ENCODE results near the gene MEX3D.
A peak's percentile ranks its signal among the peaks of the same experiment; 100 is the strongest.

- TF ChIP-seq CTBP1 (IDR thresholded peaks at IDR 0.05; ENCODE audit: borderline replicate concordance) (no peak), FOXA1 (IDR thresholded peaks at IDR 0.05) (no peak), PKNOX1 (IDR thresholded peaks at IDR 0.05) (peak; percentile 73), BHLHE40 (IDR thresholded peaks at IDR 0.05; ENCODE audit: borderline replicate concordance) (no peak), ELF4 (IDR thresholded peaks at IDR 0.05) (no peak), ARNT (IDR thresholded peaks at IDR 0.05) (no peak), NFRKB (IDR thresholded peaks at IDR 0.05) (no peak), L3MBTL2 (conservative IDR thresholded peaks at IDR 0.05) (no peak)
Observed at GRCh38 chr19:1592755-1593500, 24.8 kb upstream of the MEX3D start, which contains the start of gene MBD3.

Data from HEK293T (cell line).